NCI-H748 (cell line): Measurements from ENCODE around the gene HIC2.
"Not testable (repeated sequence)": the region's sequence is repeated elsewhere in the genome, so short reads cannot be mapped to it uniquely, and the experiment has no call there.

Experiments
- DNase-seq: peaks from one replicate; lab custom pipeline; 2025; ENCODE audit not compliant: unreplicated experiment; lab: John Stamatoyannopoulos, UW

The HIC2 gene

DNA sequence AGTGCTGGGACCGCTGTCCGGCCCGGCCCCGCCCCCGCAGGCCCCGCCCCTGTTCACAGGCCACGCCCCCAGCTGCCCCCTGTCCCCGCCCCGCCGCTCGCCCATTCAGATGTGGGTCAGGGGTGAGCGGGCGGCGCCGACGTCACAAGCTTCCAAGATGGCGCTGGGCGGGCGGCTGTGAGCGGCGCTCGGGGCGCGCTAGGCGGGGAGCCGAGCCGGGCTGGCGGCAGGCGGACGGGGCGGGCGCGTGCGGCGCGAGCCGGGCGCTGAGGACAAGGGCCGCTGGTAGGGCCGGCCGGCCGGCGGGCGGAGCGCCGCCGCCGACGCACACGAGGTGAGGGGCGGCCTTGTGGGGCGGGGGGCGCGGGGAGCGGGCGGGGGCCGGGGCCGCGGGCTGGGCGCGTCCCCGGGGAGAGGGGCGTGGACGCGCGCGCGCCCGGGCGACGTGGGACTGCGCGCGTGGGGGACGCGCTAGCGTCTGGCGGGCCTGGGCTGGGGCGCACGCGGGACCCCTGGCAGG is at the start of gene HIC2:
Gene HIC2 (plus strand): TSS at position 145 of the 520 bp plus-strand sequence. CDS start 25,461 bp downstream, outside the sequence.
- not testable (repeated sequence) for DNase-seq

DNA sequence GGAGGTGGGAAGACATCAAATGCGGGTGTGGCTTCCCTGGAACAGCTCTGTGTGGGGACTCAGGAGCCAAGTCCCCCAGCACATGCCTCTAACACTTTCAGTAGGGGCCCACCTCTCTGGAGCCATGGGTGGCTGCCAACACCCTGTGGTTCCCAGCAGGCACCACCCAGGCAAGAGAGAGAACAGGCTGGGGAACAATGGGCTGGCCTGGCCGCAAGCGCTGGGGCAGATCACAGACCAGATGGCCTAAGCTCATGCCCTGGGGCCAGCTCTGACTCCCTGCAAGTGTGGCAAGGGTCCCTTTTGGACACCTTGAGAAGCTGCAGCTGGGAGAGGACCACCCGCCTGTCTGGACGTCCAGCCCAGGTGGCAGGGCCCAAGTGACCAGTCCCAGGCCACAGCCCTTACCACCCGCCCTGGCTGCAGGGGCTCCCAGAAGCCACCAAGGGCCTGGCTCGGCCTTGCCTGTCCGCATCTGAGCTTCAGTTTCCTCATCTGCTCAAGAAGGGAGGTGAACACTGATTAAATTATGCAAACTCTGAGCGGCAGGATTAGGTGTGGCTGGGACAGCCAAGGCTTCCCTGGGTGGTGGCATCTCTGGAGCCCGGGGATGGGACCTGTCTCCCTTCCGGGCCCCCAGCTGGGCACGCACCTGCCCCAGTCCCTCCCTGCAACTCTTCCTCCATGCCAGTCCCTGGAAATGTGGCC is 48.4 kb upstream of the HIC2 start:
- not testable (repeated sequence) for DNase-seq

- DNase-seq: not testable (repeated sequence)
These were observed 41.3 kb upstream of the HIC2 start for GRCh38 chr22:21375880-21376279.

DNA sequence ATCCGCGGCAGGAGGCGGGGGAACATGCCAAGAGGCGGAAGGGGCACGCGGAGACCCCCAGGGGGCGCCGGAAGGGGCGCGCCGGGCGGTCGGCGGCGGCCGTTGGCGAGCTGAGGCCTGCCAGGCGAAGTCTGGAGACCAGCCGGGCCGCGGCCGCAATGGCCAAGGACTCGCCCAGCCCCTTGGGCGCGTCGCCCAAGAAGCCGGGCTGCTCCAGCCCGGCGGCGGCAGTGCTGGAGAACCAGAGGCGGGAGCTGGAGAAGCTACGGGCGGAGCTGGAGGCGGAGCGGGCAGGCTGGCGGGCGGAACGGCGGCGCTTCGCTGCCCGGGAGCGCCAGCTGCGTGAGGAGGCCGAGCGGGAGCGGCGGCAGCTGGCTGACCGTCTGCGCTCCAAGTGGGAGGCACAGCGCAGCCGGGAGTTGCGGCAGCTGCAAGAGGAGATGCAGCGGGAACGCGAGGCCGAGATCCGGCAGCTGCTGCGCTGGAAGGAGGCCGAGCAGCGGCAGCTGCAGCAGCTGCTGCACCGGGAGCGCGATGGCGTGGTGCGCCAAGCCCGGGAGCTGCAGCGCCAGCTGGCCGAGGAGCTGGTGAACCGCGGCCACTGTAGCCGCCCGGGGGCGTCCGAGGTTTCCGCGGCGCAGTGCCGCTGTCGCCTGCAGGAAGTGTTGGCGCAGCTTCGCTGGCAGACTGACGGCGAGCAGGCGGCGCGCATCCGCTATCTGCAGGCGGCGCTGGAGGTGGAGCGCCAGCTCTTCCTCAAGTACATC is 33.3 kb upstream of the HIC2 start, which contains the start of gene RIMBP3B:
Gene RIMBP3B (plus strand): TSS at position 51 of the 767 bp plus-strand sequence. CDS start 108 bp downstream, at position 159.
- DNase-seq: not testable (repeated sequence)

GRCh38 chr22:21384468-21385357 is 32.5 kb upstream of the HIC2 start:
- DNase-seq: not testable (repeated sequence)

GRCh38 chr22:21389480-21389879 is 27.7 kb upstream of the HIC2 start:
- DNase-seq: not testable (repeated sequence)

DNA sequence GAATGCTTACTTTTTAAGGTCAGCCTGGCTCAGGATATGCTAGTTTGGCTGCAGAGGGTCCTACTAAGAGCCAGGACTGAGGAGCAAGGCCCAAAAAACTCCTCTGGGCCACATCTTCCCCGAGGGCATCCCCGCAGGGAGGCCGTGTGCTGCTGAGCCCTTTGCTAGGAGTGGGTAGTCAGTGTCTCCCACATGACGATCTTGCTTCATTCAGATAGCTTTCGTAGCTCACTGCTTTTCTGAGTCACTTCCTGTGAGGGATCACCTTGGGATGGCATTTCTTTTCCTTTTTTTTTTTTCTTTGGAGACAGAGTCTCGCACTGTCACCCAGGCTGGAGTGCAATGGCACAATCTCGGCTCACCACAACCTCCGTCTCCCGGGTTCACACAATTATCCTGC is 27.2 kb upstream of the HIC2 start:
- DNase-seq: not testable (repeated sequence)

- not testable (repeated sequence) for DNase-seq
These were observed 22.6 kb upstream of the HIC2 start for GRCh38 chr22:21394613-21395012.

DNA sequence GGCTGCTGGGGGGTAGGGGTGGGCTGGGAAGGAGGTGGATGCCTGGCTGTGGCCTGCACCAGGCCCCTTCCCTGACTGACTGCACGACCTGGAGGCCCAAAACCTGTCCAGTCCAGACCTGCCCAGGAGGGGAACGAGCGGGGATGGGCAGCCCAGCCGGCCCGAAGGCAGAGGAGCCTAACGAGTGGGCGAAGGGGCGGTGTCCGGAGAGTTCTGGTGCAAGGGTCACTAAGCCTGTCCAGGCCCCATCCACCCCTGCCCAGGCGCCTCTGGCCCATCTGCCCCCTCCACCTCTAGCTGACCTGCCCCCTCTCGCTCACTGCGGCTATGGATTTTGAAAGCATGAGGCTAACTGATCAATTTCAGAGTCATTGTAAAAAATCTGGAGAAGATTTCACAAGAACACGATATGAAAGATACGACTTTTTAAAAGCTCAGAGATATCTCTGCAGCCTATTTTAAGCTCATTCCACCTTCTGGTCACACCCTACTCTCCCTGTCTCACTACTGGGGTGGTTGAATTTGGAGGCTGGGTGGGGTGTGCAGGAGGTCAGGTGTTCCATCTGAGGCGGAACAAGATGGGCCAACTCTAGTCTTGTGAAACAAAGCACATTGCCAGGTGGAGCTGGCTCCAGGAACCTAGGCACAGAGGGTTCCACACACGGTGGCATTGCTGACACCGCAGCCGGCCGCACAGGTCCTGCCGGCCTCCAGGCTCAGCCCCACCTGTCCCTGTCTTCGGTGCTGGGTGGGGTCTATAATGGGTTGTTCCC is 15.8 kb upstream of the HIC2 start:
- DNase-seq: not testable (repeated sequence)

- not testable (repeated sequence) for DNase-seq
These were observed 14.3 kb upstream of the HIC2 start for GRCh38 chr22:21402763-21403314.

DNA sequence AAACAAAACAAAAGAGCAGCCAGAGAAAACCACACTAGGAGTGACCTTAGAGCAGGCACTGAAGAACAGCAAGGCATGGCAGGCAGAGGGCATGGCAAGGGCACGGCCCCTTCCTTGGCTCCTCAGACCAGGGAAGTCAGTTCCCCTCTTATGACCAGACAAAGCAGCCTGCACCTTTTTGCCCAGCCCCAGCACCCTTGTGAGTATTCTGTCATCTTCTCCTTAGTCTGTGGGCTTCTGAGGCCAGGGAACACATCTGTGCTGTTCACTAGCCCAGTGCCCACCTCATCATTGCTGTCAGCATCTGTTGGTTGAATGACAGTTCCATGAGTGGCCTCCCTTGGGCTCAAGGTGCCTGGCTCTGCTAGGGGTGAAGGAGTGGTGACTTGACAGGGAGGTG is 10.0 kb upstream of the HIC2 start:
- not testable (repeated sequence) for DNase-seq

DNA sequence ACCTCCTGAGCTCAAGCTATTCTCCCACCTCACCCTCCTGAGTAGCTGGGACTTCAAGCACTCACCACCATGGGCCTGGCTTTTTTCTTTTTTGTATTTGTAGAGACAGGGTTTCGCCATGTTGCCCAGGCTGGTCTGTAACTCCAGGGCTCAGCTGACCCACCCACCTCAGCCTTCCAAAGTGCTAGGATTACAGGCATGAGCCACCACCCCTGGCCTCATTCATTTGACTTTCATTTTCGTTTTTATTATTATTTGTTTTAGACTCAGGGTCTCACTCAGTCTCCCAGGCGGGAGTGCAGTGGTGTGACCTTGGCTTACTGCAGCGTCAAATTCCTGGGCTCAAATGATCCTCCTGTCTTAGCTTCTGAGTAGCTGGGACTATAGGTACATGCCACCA is 9.4 kb upstream of the HIC2 start:
- not testable (repeated sequence) for DNase-seq

GRCh38 chr22:21416375-21416774 is 796 bp upstream of the HIC2 start:
- not testable (repeated sequence) for DNase-seq

- not testable (repeated sequence) for DNase-seq
These were observed 682 bp downstream of the HIC2 start for GRCh38 chr22:21417853-21418252.

DNA sequence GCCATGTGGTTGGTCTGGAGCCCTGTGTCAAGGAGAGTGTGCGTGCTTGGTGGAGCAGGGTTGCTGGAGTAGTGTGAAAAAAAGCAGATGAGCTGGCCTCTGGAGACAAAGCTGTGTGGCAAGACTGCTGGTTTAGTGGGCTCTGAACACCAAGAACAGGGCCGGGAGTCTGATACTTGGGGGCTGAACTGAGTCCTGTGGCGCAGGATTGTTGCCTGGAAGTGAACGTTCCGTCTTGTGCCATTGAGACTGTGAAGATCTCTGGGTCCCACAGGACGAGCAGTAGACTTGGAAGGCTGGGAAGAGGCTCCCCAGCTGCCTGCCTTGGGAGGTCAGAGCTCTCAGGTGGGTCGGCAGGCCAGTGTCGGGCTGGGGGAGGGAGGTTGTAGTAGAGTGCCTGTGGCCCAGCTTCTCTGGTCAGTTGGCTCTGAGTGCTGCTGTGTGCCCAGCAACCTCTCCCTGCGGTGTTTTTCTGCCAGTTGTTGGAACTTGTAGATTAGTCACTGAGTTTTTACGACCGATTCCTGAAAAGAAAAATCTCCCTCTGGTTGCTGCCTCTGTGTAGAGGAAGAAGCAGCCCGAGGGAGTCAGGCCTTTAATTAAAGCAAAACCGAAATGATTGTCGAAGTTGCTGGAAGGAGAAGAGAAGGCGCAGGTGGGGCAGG is 1.9 kb downstream of the HIC2 start:
- DNase-seq: not testable (repeated sequence)

DNA sequence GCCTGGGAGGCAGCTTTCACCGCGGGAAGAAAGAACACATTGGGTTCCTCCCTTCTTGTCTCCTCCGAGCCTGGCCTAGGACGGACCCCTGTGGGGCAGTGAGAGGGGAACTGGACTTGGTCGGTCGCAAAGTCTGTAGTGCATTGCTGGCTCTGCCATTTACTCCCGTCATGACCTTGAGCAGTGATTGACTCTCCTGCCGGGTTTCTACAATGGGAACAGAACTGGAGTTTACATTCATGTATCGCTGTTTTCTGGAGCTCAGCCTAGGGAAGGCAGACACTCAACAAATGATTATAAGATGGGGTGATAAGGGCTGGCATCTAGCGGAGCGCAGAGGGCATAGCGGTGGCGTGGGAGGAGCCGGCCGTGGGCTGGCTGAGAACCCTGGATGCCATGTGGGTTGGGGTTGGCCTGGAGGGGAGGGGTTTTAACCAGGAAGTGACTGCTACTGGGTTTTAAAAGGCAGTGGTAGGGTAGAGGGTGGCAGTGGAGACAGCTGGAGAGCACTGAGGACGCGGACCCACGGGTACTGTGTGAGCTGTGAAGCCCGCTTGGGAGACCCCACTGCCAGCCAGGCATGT is 3.1 kb downstream of the HIC2 start:
- DNase-seq: not testable (repeated sequence)

DNA sequence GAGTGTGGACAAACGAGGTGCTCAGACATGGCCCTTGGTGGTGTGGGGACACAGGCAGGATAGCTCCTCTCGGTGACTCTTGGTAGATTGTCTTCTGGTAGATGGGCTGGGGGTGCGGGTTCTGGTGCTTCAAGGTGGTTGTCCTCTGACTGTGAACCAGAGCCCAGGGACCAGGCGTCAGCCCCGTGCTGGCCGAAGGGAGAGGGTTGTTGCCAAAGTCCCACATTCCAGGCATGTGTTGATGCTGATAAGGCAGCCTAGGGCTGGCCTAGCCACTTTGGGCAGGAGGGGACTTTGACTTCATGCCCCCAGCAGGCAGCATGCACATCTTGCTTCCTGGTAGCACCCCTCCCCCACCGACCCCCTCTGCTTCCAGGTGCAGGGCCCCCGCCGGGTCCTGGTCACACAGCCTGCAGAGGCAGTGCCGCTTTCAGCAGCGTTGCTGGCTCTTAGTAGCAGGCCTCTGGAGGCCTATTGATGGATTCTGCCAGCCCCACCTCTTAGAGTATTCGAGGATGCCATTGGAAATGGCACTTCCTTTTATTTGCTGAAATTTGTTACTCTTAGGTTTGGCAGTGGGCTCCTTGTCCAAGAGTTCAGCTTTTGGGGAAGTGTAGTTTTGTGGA is 7.0 kb downstream of the HIC2 start:
- DNase-seq: not testable (repeated sequence)
